K562 (cell line): ENCODE results near the gene PCBP2. TPM values are rescaled to one million over a fixed set of nuclear protein-coding genes. Genes with fewer than 3 reads are reported as not detected.

Experiments
- ATAC-seq: fragments of 200-7000 bp; cut with Tn5 transposase; 3 replicates; pipeline ENCODE4 v1.9.1; 2020; ENCODE audit warnings: moderate library complexity
- BruUV-seq: library from RNA; stranded (reverse); fragments of 400-500 nt; replicated peaks from 2 replicates; lab custom pipeline; 2021; lab: Mats Ljungman, UMichigan
- CTCF ChIA-PET: fragments of 300-600 bp; formaldehyde crosslinking; extraction: SDS; loops from one replicate; lab custom pipeline; 2021; ENCODE audit warnings: low intra/inter-chr PET ratio; lab: Yijun Ruan, JAX
- POLR2A ChIA-PET: fragments of 300-600, 350-650 bp; sonication (Branson Sonifier 250); formaldehyde crosslinking; extraction: SDS; loops from one replicate; lab custom pipeline; 2021; ENCODE audit warnings: antibody characterized with exemption, inconsistent platforms; lab: Yijun Ruan, JAX
- DNase-seq, 4 experiments: peaks; one replicate each; pipeline versions ENCODE4 v3.0.0 to v3.0.0-alpha.2; 2011 to 2018; ENCODE audit warnings: low spot score in 3 of 4, mixed read lengths in 3 of 4; ENCODE audit errors: extremely low read depth in 1 of 4
- FAIRE-seq: peaks from 2 replicates; lab custom pipeline; 2011; peaks lifted over from hg19 to GRCh38; lab: Jason Lieb, UNC
- H2AFZ ChIP-seq: 2 replicates; pipeline ENCODE4 v1.6.0; 2011; ENCODE audit warnings: low read depth, low read length, control low read depth, inconsistent platforms
- H3K27ac ChIP-seq: fragments of 200-600 bp; 3 replicates; pipeline ENCODE4 v1.8.0; 2011; ENCODE audit warnings: low read depth, mild to moderate bottlenecking, control low read depth, inconsistent platforms, low read length, moderate library complexity, mixed read lengths; ENCODE audit errors: extremely low read depth
- H3K27me3 ChIP-seq, 2 experiments: fragments of 300-600 bp in 1 of 2; 2 replicates in 1 of 2; 3 replicates in 1 of 2; pipeline versions ENCODE4 v1.6.0 to v1.8.0; 2011; ENCODE audit warnings: inconsistent platforms in 2 of 2, low read length in 2 of 2, mild to moderate bottlenecking in 1 of 2, mixed read lengths in 1 of 2, moderate library complexity in 1 of 2; ENCODE audit not compliant: control insufficient read depth in 2 of 2, insufficient read depth in 2 of 2
- H3K36me3 ChIP-seq: fragments of 300-600 bp; 3 replicates; pipeline ENCODE4 v1.8.0; 2011; ENCODE audit warnings: mild to moderate bottlenecking, low read length, inconsistent platforms; ENCODE audit not compliant: control insufficient read depth, insufficient read depth
- H3K4me1 ChIP-seq, 2 experiments: fragments of 200-600 bp in 1 of 2; replicated peaks in 1 of 2; 2 replicates in 1 of 2; 3 replicates in 1 of 2; pipeline versions ENCODE4 v1.5.1 to v1.8.0; 2011; ENCODE audit warnings: inconsistent platforms in 2 of 2, low read length in 2 of 2, mild to moderate bottlenecking in 1 of 2, mixed read lengths in 1 of 2, moderate library complexity in 1 of 2; ENCODE audit not compliant: control insufficient read depth in 2 of 2, insufficient read depth in 2 of 2
- H3K4me2 ChIP-seq: 2 replicates; pipeline ENCODE4 v1.6.1; 2011; ENCODE audit warnings: low read length, control low read depth, inconsistent platforms, mixed read lengths; ENCODE audit not compliant: insufficient read depth
- H3K4me3 ChIP-seq: fragments of 200-600 bp; sonication (generic), shearing (Covaris generic); 2 replicates; pipeline ENCODE4 v1.5.1; 2016; ENCODE audit warnings: control low read depth, inconsistent platforms
- H3K79me2 ChIP-seq: fragments of 200-600 bp; 3 replicates; pipeline ENCODE4 v1.8.0; 2011; ENCODE audit warnings: low read length, inconsistent platforms; ENCODE audit not compliant: control insufficient read depth, insufficient read depth
- H3K9ac ChIP-seq, 2 experiments: 2 replicates each; pipeline versions ENCODE4 v1.6.0 to v1.6.1; 2011; ENCODE audit warnings: low read depth in 2 of 2, low read length in 2 of 2, control low read depth in 1 of 2, inconsistent platforms in 1 of 2, mild to moderate bottlenecking in 1 of 2, mixed read lengths in 1 of 2; ENCODE audit not compliant: insufficient read depth in 1 of 2
- H3K9me1 ChIP-seq: one replicate; pipeline ENCODE4 v1.6.0; 2011; ENCODE audit warnings: inconsistent platforms, mild to moderate bottlenecking, low read length, moderate library complexity; ENCODE audit not compliant: control insufficient read depth, insufficient read depth
- H3K9me3 ChIP-seq: replicated peaks from 2 replicates; pipeline ENCODE4 v1.5.1; 2011; ENCODE audit warnings: low read depth, low read length, inconsistent platforms; ENCODE audit not compliant: control insufficient read depth, insufficient read depth
- H4K20me1 ChIP-seq: replicated peaks from 2 replicates; pipeline ENCODE4 v1.6.1; 2011; ENCODE audit warnings: low read length, inconsistent platforms, mixed read lengths; ENCODE audit not compliant: control insufficient read depth, insufficient read depth
- KDM2B ChIP-seq: fragments of 250-450 bp; sonication (Bioruptor Pico); IDR thresholded peaks from 2 replicates; pipeline ENCODE4 v1.8.0; 2021; ENCODE audit warnings: mild to moderate bottlenecking, moderate library complexity
- POLR2B ChIP-seq: fragments of 450-650 bp; IDR thresholded peaks from 2 replicates; pipeline ENCODE4 v1.6.1; 2018; ENCODE audit warnings: low read depth; ENCODE audit not compliant: partially characterized antibody
- POLR2G ChIP-seq: fragments of 200-400 bp; formaldehyde crosslinking; IDR thresholded peaks from 2 replicates; pipeline ENCODE4 v1.6.1; 2017; ENCODE audit warnings: low read depth, mild to moderate bottlenecking, antibody characterized with exemption, low read length, moderate library complexity
- SUPT5H ChIP-seq: fragments of 450-650 bp; IDR thresholded peaks from 2 replicates; pipeline ENCODE4 v1.6.1; 2016
- ZNF740 ChIP-seq, 3 experiments: fragments of 200-800 bp in 1 of 3; sonication (Bioruptor generic) in 1 of 3; sonication (generic) in 1 of 3; formaldehyde crosslinking in 1 of 3; IDR thresholded peaks; 2 replicates each; pipeline versions ENCODE4 v1.6.1 to v1.8.0; 2016 to 2022; ENCODE audit warnings: mild to moderate bottlenecking in 2 of 3, missing compliant biosample characterization in 2 of 3, missing genetic modification characterization in 2 of 3, missing genetic modification reagents in 1 of 3
- WGBS: fragments of 100-300 bp; shearing (Covaris generic); methylation state at CpG from one replicate; pipeline ENCODE4 v1.1.6; 2016; ENCODE audit warnings: low coverage, mixed read lengths; ENCODE audit not compliant: insufficient coverage; ENCODE audit errors: missing lambda C conversion rate; 5-methylcytosine and 5-hydroxymethylcytosine counted together
- in situ Hi-C: fragments of 300-500 bp; cut with MboI; formaldehyde crosslinking; loops from 4 replicates; pipeline ENCODE4 v1.15.0; 2018; ENCODE audit warnings: inconsistent platforms, mixed read lengths
- intact Hi-C: fragments of 100-400 bp; cut with micrococcal nuclease; formaldehyde crosslinking; loops from 2 replicates; pipeline ENCODE4 v1.14.2; 2022
- polyA plus RNA-seq, 8 experiments: library from polyadenylated mRNA; depleted of rRNA in 4 of 8; stranded (reverse) in 5 of 8; unstranded in 3 of 8; fragments of >200 nt; fragmentation: Nextera tagmentation in 2 of 8; fragmentation: Illumina TruSeq in 1 of 8; extraction: Ambion mirVana in 2 of 8; extraction: Trizol in 1 of 8; gene quantifications; 2 replicates each; pipeline versions ENCODE4 v1.2.1 to v1.2.3, GENCODE V29; 2011 to 2014; ENCODE audit warnings: inconsistent platforms in 1 of 8, missing spikeins in 1 of 8
- total RNA-seq, 7 experiments: library from RNA; depleted of rRNA in 6 of 7; stranded (reverse); fragments of >200 nt in 6 of 7; fragmentation: Illumina TruSeq in 2 of 7; extraction: Trizol in 2 of 7; gene quantifications; 2 replicates each; pipeline versions ENCODE4 v1.2.1 to v1.2.3, GENCODE V29; 2011 to 2021; ENCODE audit warnings: low replicate concordance in 1 of 7

Gene PCBP2
- total and polyA plus RNA-seq, 9 of the 15 experiments (the other 6 are each of a cell fraction or from before 2014, with no cell fraction given): 137 to 831 (median 328) TPM

GRCh38 chr12:53486736-53487487 is 35.0 kb downstream of the PCBP2 start:
- H3K27me3 ChIP-seq: no peaks in the 10 kb centered on the region
- H3K4me1 ChIP-seq: peaks cover 0 to 19% of the 10 kb centered on the region in 2 experiments; a peak in 2 of 5 replicates
- no peak overlapping the region for H3K27ac ChIP-seq
- no peak overlapping the region for H3K4me3 ChIP-seq
- 84% methylated on average over 17 of the region's 17 CpGs for WGBS
- TF ChIP-seq POLR2B: peak; percentile 36
- no peak for TF ChIP-seq KDM2B (CRISPR knock-in tag)
- no peak for TF ChIP-seq ZNF740 (CRISPR knock-in tag; IDR thresholded peaks at IDR 0.05)
- no peak for TF ChIP-seq ZNF740 (tag; IDR thresholded peaks at IDR 0.05)
- TF ChIP-seq SUPT5H: peak; percentile 52
- peak; percentile 65 for TF ChIP-seq POLR2G
- TF ChIP-seq, all 486 proteins: peak for 3
- Histone ChIP-seq H3K9me3 (no peaks in the 10 kb centered on the region), H3K9me1 (peaks cover 3% of the 10 kb centered on the region), H3K9ac (no peak overlapping the region), H3K4me2 (no peak overlapping the region), H3K36me3 (peaks cover 55% of the 10 kb centered on the region), H2AFZ (no peak overlapping the region), H3K79me2 (0 out of 3 replicates have a peak, but pooled peaks cover under 1% of the 10 kb centered on the region), H4K20me1 (peaks cover 8% of the 10 kb centered on the region; the same call in 1 of the 2 replicates)
- CTCF ChIA-PET: no interaction called here
- POLR2A ChIA-PET: interaction anchor here (0.8 to 7.1 kb wide), 2 partner anchors 9 to 15 kb away, joined by 4 to 99 read pairs; no protein-coding TSS in a partner anchor
- BruUV-seq: no TSS peak
- ATAC-seq (no peak), FAIRE-seq (no peak), DNase-seq (no peak)
- intact Hi-C loops: no loop called here
- in situ Hi-C loops: no loop called here
